Skeletal muscle tissue (tissue), 4 donors: ENCODE measurements around the gene BPIFA3. TPM values are rescaled to one million over a fixed set of nuclear protein-coding genes. Genes with fewer than 3 reads are reported as not detected.

Experiments used
- H3K27ac ChIP-seq: one replicate; pipeline ENCODE4 v1.7.0; 2013; ENCODE audit warnings: mild to moderate bottlenecking, low read depth, low read length, inconsistent platforms
- H3K27me3 ChIP-seq, 3 donors: one replicate each; pipeline ENCODE4 v1.7.0; 2013; ENCODE audit warnings: low read length in 3 of 3; ENCODE audit not compliant: control insufficient read depth in 3 of 3, insufficient read depth in 3 of 3
- H3K36me3 ChIP-seq, 3 donors: one replicate each; pipeline ENCODE4 v1.7.0; 2013; ENCODE audit warnings: low read length in 3 of 3; ENCODE audit not compliant: control insufficient read depth in 3 of 3, insufficient read depth in 3 of 3
- H3K4me1 ChIP-seq, 3 donors: one replicate each; pipeline ENCODE4 v1.7.0; 2013; ENCODE audit warnings: low read length in 3 of 3, mild to moderate bottlenecking in 3 of 3; ENCODE audit not compliant: control insufficient read depth in 3 of 3, insufficient read depth in 3 of 3
- H3K4me3 ChIP-seq, 3 donors: one replicate each; pipeline ENCODE4 v1.7.0; 2013; ENCODE audit warnings: low read length in 3 of 3
- H3K9ac ChIP-seq, 3 donors: one replicate each; pipeline ENCODE4 v1.7.0; 2013; ENCODE audit warnings: low read length in 3 of 3, mild to moderate bottlenecking in 3 of 3, moderate library complexity in 2 of 3, low read depth in 1 of 3
- H3K9me3 ChIP-seq, 3 donors: one replicate each; pipeline ENCODE4 v1.7.0; 2013; ENCODE audit warnings: low read length in 3 of 3; ENCODE audit not compliant: control insufficient read depth in 3 of 3
- total RNA-seq: library from RNA; depleted of rRNA; stranded (reverse); fragments of >200 nt; gene quantifications from one replicate; pipeline ENCODE4 v1.2.3, GENCODE V29; 2014
- donor health status: Osteomylitis.

The BPIFA3 gene
- total RNA-seq, 1 donor from 2014 or later, result not detected

- Histone ChIP-seq H3K9me3 (no peaks in the 10 kb centered on the region), H3K4me1 (no peaks in the 10 kb centered on the region), H3K4me3 (no peak overlapping the region), H3K27me3 (peaks cover 10 to 27% (median 18%) of the 10 kb centered on the region in 3 donors), H3K36me3 (no peaks in the 10 kb centered on the region), H3K9ac (no peak overlapping the region), H3K27ac (no peak overlapping the region)
Observed at GRCh38 chr20:33209789-33210188, 7.4 kb upstream of the BPIFA3 start.

GRCh38 chr20:33210371-33210770 lies 6.8 kb upstream of the BPIFA3 start:
- Histone ChIP-seq H3K4me1 (no peaks in the 10 kb centered on the region), H3K9ac (no peak overlapping the region), H3K36me3 (no peaks in the 10 kb centered on the region), H3K9me3 (no peaks in the 10 kb centered on the region), H3K4me3 (no peak overlapping the region), H3K27ac (no peak overlapping the region), H3K27me3 (peaks cover 14 to 28% (median 24%) of the 10 kb centered on the region in 3 donors)

- no peak overlapping the region for H3K4me3 ChIP-seq
- no peak overlapping the region for H3K27ac ChIP-seq
- no peak overlapping the region for H3K9ac ChIP-seq
- no peaks in the 10 kb centered on the region for H3K4me1 ChIP-seq
- no peaks in the 10 kb centered on the region for H3K9me3 ChIP-seq
- peaks cover 14 to 29% (median 28%) of the 10 kb centered on the region in 3 donors for H3K27me3 ChIP-seq
- no peaks in the 10 kb centered on the region for H3K36me3 ChIP-seq
Observed at GRCh38 chr20:33211817-33212424, 5.2 kb upstream of the BPIFA3 start.

GRCh38 chr20:33224399-33224798 lies 7.2 kb downstream of the BPIFA3 start:
- H3K27me3 ChIP-seq, result peaks cover 4 to 25% (median 7%) of the 10 kb centered on the region in 3 donors
- no peak overlapping the region for H3K9ac ChIP-seq
- no peaks in the 10 kb centered on the region for H3K9me3 ChIP-seq
- H3K4me1 ChIP-seq, result no peaks in the 10 kb centered on the region
- H3K4me3 ChIP-seq, result no peak overlapping the region
- H3K36me3 ChIP-seq, result no peaks in the 10 kb centered on the region
- no peak overlapping the region for H3K27ac ChIP-seq

- Histone ChIP-seq H3K36me3 (no peaks in the 10 kb centered on the region), H3K27me3 (peaks cover 13 to 42% (median 33%) of the 10 kb centered on the region in 3 donors), H3K27ac (no peak overlapping the region), H3K4me3 (no peak overlapping the region), H3K9ac (no peak overlapping the region), H3K4me1 (no peaks in the 10 kb centered on the region), H3K9me3 (no peaks in the 10 kb centered on the region)
Observed at GRCh38 chr20:33229843-33230242, 12.7 kb downstream of the BPIFA3 start.

GRCh38 chr20:33231237-33231636 lies 14.1 kb downstream of the BPIFA3 start:
- Histone ChIP-seq H3K9me3 (no peaks in the 10 kb centered on the region), H3K4me3 (no peak overlapping the region), H3K9ac (no peak overlapping the region), H3K27me3 (peaks cover 19 to 33% (median 31%) of the 10 kb centered on the region in 3 donors), H3K4me1 (no peaks in the 10 kb centered on the region), H3K27ac (no peak overlapping the region), H3K36me3 (no peaks in the 10 kb centered on the region)

GRCh38 chr20:33232486-33233072 lies 15.4 kb downstream of the BPIFA3 start:
- H3K27me3 ChIP-seq, result peaks cover 18 to 36% (median 25%) of the 10 kb centered on the region in 3 donors
- no peak overlapping the region for H3K4me3 ChIP-seq

GRCh38 chr20:33233129-33233774 lies 16.1 kb downstream of the BPIFA3 start:
- Histone ChIP-seq H3K27ac (no peak overlapping the region), H3K4me3 (no peak overlapping the region), H3K36me3 (no peaks in the 10 kb centered on the region), H3K9ac (no peak overlapping the region), H3K27me3 (peaks cover 18 to 37% (median 22%) of the 10 kb centered on the region in 3 donors), H3K9me3 (no peaks in the 10 kb centered on the region), H3K4me1 (no peaks in the 10 kb centered on the region)

More at GRCh38 chr20:33232486-33233072, 15.4 kb downstream of the BPIFA3 start:
- H3K9me3 ChIP-seq, result no peaks in the 10 kb centered on the region
- H3K9ac ChIP-seq, result no peak overlapping the region
- no peaks in the 10 kb centered on the region for H3K4me1 ChIP-seq
- H3K27ac ChIP-seq, result no peak overlapping the region
- no peaks in the 10 kb centered on the region for H3K36me3 ChIP-seq

GRCh38 chr20:33234050-33234449 lies 16.9 kb downstream of the BPIFA3 start:
- no peaks in the 10 kb centered on the region for H3K4me1 ChIP-seq
- H3K9ac ChIP-seq, result no peak overlapping the region
- H3K27ac ChIP-seq, result no peak overlapping the region
- no peaks in the 10 kb centered on the region for H3K9me3 ChIP-seq
- no peaks in the 10 kb centered on the region for H3K36me3 ChIP-seq
- peaks cover 17 to 40% (median 18%) of the 10 kb centered on the region in 3 donors for H3K27me3 ChIP-seq
- H3K4me3 ChIP-seq, result no peak overlapping the region

GRCh38 chr20:33235696-33236095 lies 18.5 kb downstream of the BPIFA3 start, which contains the start of gene BPIFA1:
Gene BPIFA1 (plus strand): TSS chr20:33235996. CDS start chr20:33237712, 1,716 bp downstream.
- H3K27me3 ChIP-seq, result peaks cover 12 to 36% (median 15%) of the 10 kb centered on the region in 3 donors
- H3K9me3 ChIP-seq, result no peaks in the 10 kb centered on the region
- no peak within 1 kb of the TSS for H3K4me3 ChIP-seq
- no peaks in the 10 kb centered on the region for H3K36me3 ChIP-seq
- no peak within 1 kb of the TSS for H3K9ac ChIP-seq
- no peak within 1 kb of the TSS for H3K27ac ChIP-seq
- H3K4me1 ChIP-seq, result no peaks in the 10 kb centered on the region
